Caco-2 (cell line): ENCODE data around the gene CPNE6. TPM values are rescaled to one million over a fixed set of nuclear protein-coding genes. Genes with fewer than 3 reads are reported as not detected.

Source experiments
- BruUV-seq: library from RNA; stranded (reverse); fragments of 400-500 nt; replicated peaks from 2 replicates; lab custom pipeline; 2021; lab: Mats Ljungman, UMichigan
- CTCF ChIA-PET: fragments of 300-600 bp; sonication (Branson Sonifier 250); formaldehyde crosslinking; loops from one replicate; lab custom pipeline; 2022; ENCODE audit warnings: antibody characterized with exemption; lab: Charles Lee
- POLR2A ChIA-PET: fragments of 300-600 bp; sonication (Branson Sonifier 250); formaldehyde crosslinking; loops from one replicate; lab custom pipeline; 2022; ENCODE audit warnings: antibody characterized with exemption; lab: Charles Lee
- DNase-seq, 2 experiments: peaks; one replicate each; pipeline versions ENCODE4 v3.0.0 to v3.0.0-alpha.2; 2020 to 2022
- H3K27me3 ChIP-seq: replicated peaks from 2 replicates; pipeline ENCODE4 v1.6.0; 2011; ENCODE audit warnings: low read length; ENCODE audit not compliant: control insufficient read depth, insufficient read depth
- H3K36me3 ChIP-seq: 2 replicates; pipeline ENCODE4 v1.5.1; 2011; ENCODE audit warnings: low read length; ENCODE audit not compliant: control insufficient read depth, insufficient read depth
- H3K4me1 ChIP-seq: fragments of 250-450 bp; sonication (Bioruptor Pico); 2 replicates; pipeline ENCODE4 v1.5.1; 2020; ENCODE audit warnings: mild to moderate bottlenecking
- H3K4me3 ChIP-seq: 2 replicates; pipeline ENCODE4 v1.5.1; 2011; ENCODE audit warnings: low read depth, mild to moderate bottlenecking, control low read depth, low read length
- H3K9me3 ChIP-seq: fragments of 250-450 bp; sonication (Bioruptor Pico); 2 replicates; pipeline ENCODE4 v1.5.1; 2020; ENCODE audit warnings: mild to moderate bottlenecking, moderate library complexity
- H3K27ac Mint-ChIP-seq: one replicate; pipeline ENCODE4 v1.8.0; 2022; ENCODE audit warnings: mixed read lengths; ENCODE audit not compliant: unreplicated experiment
- H3K27me3 Mint-ChIP-seq: one replicate; pipeline ENCODE4 v1.8.0; 2022; ENCODE audit warnings: mixed read lengths; ENCODE audit not compliant: insufficient read depth, unreplicated experiment
- H3K36me3 Mint-ChIP-seq: one replicate; pipeline ENCODE4 v1.8.0; 2022; ENCODE audit warnings: mild to moderate bottlenecking, mixed read lengths; ENCODE audit not compliant: insufficient read depth, unreplicated experiment
- H3K4me1 Mint-ChIP-seq: one replicate; pipeline ENCODE4 v1.8.0; 2022; ENCODE audit warnings: low read depth, mixed read lengths; ENCODE audit not compliant: unreplicated experiment
- H3K4me3 Mint-ChIP-seq: one replicate; pipeline ENCODE4 v1.8.0; 2022; ENCODE audit warnings: mild to moderate bottlenecking, moderate library complexity, mixed read lengths; ENCODE audit not compliant: unreplicated experiment
- H3K9me3 Mint-ChIP-seq: one replicate; pipeline ENCODE4 v1.8.0; 2022; ENCODE audit warnings: mixed read lengths; ENCODE audit not compliant: unreplicated experiment
- CTCF ChIP-seq, 2 experiments: fragments of 200-600 bp in 1 of 2; IDR thresholded peaks; 1 replicate in 1 of 2; 2 replicates in 1 of 2; pipeline versions ENCODE4 v1.5.1 to v1.8.0; 2011 to 2022; ENCODE audit warnings: antibody characterized with exemption in 1 of 2, control low read depth in 1 of 2, inconsistent platforms in 1 of 2, low read depth in 1 of 2, low read length in 1 of 2, mild to moderate bottlenecking in 1 of 2, moderate library complexity in 1 of 2; ENCODE audit not compliant: insufficient read depth in 1 of 2, severe bottlenecking in 1 of 2, unreplicated experiment in 1 of 2
- intact Hi-C: fragments of 100-400 bp; cut with micrococcal nuclease; formaldehyde crosslinking; loops from one replicate; pipeline ENCODE4 v1.10.0; 2022; ENCODE audit not compliant: unreplicated experiment
- total RNA-seq: library from RNA; stranded (reverse); gene quantifications from 2 replicates; pipeline ENCODE4 v1.2.3, GENCODE V29; 2022

Gene CPNE6
- total RNA-seq, 1 experiment from 2014 or later: not detected

- peaks cover 8% of the 10 kb centered on the region for H3K4me1 Mint-ChIP-seq
- POLR2A ChIA-PET: interaction anchor here (0.7 to 4.4 kb wide), 3 partner anchors 13 to 66 kb away, joined by 4 to 27 read pairs (median 5); partner anchors contain the start of genes CARMIL3, PCK2 and RNF31
- no peaks in the 10 kb centered on the region for H3K27me3 Mint-ChIP-seq
- DNase-seq: peak; percentile 65 to 71
- Histone ChIP-seq H3K27me3 (no peaks in the 10 kb centered on the region; the same call in 1 of the 2 replicates), H3K36me3 (no peaks in the 10 kb centered on the region), H3K4me1 (peaks cover 14% of the 10 kb centered on the region), H3K4me3 (peak overlapping the region; percentile 71), H3K9me3 (no peaks in the 10 kb centered on the region)
- H3K36me3 Mint-ChIP-seq: peaks cover 10% of the 10 kb centered on the region
- intact Hi-C loops: loop anchor here (1.0 kb wide), 1 partner anchor 29 kb away; the partner anchor contains the start of gene CARMIL3
- BruUV-seq: TSS peak; percentile 69
- no peak overlapping the region for H3K27ac Mint-ChIP-seq
- no peaks in the 10 kb centered on the region for H3K9me3 Mint-ChIP-seq
- H3K4me3 Mint-ChIP-seq: peak overlapping the region; percentile 78
- no peak for TF ChIP-seq CTCF (IDR thresholded peaks at IDR 0.05; ENCODE audit: insufficient read depth in 1 of 2, low read depth in 1 of 2, low read length in 1 of 2, severe bottlenecking in 1 of 2, unreplicated experiment in 1 of 2)
- CTCF ChIA-PET: interaction anchor here (0.6 to 2.6 kb wide), 9 partner anchors 9 to 97 kb away, joined by 3 to 15 read pairs (median 6); partner anchors contain the start of gene PCK2
These were observed 9.8 kb downstream of the CPNE6 start for GRCh38 chr14:24080888-24081738.

GRCh38 chr14:24081739-24082211 is 10.4 kb downstream of the CPNE6 start:
- Histone ChIP-seq H3K4me3 (peak overlapping the region; percentile 71), H3K4me1 (peaks cover 14% of the 10 kb centered on the region), H3K36me3 (no peaks in the 10 kb centered on the region), H3K9me3 (no peaks in the 10 kb centered on the region), H3K27me3 (no peaks in the 10 kb centered on the region; the same call in 1 of the 2 replicates)
- Mint-ChIP-seq H3K4me1 (peaks cover 8% of the 10 kb centered on the region), H3K27ac (peak overlapping the region; percentile 23), H3K9me3 (no peaks in the 10 kb centered on the region), H3K36me3 (peaks cover 10% of the 10 kb centered on the region), H3K4me3 (peak overlapping the region; percentile 78), H3K27me3 (no peaks in the 10 kb centered on the region)
- CTCF ChIA-PET: interaction anchor here (0.8 to 2.6 kb wide), 6 partner anchors 9 to 29 kb away, joined by 3 to 15 read pairs (median 8); partner anchors contain the start of gene PCK2
- TF ChIP-seq CTCF (IDR thresholded peaks at IDR 0.05; ENCODE audit: insufficient read depth in 1 of 2, low read depth in 1 of 2, low read length in 1 of 2, severe bottlenecking in 1 of 2, unreplicated experiment in 1 of 2): no peak
- TSS peak; percentile 44 for BruUV-seq
- DNase-seq: no peak
- POLR2A ChIA-PET: interaction anchor here (0.7 to 4.4 kb wide), 3 partner anchors 12 to 65 kb away, joined by 4 to 27 read pairs (median 5); partner anchors contain the start of genes CARMIL3, PCK2 and RNF31
- intact Hi-C loops: loop anchor here (1.0 kb wide), 1 partner anchor 29 kb away; the partner anchor contains the start of gene CARMIL3
